Femur (tissue), 1 donor: Measurements from ENCODE around the gene TMEM271.

ENCODE experiments used
- DNase-seq: peaks from one replicate; pipeline ENCODE4 v3.0.0-alpha.2; 2017

The TMEM271 gene

DNA sequence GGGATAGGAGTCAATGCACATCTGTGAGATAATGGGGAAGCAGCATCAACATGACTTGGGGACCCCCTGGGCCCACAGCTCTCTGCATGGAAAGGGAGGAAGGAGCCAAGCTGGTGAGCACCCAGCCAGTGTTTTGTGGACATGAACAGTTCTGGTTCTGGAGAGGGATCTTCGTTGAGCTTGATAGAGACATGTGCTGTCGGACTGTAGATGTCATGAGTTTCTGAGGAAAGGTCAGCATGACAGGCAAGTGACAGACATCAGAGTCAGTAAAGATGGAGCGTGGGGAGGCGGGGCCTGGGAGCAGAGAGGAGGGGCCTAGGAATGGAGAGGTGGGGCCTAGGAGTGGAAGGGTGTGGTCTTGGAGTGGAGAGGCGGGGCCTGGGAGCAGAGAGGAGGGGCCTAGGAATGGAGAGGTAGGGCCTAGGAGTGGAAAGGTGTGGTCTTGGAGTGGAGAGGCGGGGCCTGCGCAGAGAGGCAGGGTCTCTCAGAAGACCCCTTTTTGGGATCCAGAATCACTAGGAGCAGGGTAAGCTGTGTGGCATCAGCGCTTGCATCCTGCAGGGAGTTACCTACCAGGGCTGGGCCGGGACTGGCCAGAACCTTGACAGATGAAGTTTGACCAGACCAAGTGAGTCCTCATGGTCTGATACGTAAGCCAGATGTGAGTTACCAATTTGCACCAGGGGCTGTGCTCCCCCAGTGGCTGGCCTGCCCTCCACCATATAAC, 43.3 kb downstream of the TMEM271 start:
- no peak for DNase-seq

DNA sequence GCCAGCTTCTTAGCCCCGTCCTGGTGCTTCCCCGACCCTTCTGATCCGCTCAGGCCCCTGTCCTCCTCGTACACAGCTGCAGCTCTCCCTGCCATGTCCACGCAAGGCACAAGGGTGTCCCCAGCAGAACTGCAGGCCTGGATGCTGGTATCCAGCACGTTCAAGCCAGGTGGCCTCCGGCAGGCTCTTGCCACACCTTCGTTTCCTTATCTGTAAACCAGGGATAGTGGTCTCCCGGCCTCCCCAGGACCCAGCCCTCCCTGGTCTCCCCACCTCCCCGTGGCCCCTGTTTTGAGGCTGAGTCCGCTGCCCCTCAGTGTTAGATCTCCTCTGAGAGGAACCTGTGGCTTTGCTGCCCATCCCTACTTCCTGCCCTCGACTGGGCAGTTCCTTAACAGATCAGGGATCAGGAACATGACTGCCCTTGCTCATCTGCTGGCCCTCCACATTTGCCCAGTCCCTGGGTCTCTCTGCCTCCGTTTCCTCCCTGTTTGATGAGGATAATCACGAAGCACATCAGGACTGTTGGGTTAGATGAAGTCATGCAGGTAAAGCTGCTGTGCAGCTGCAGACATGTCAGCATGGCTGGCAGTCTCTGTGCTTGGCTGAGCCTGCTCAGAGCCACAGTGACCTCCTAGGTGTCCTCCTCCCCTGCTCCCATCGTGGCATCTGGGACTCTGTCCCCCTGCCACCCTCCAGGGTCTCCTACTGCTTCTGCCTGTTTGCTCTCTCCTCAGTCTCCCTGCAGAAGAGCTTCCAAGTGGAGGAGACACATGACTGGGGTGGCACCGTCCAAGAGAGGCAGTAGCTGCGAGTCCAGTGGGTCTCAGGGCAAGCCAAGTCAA, 44.2 kb downstream of the TMEM271 start:
- no peak for DNase-seq

DNA sequence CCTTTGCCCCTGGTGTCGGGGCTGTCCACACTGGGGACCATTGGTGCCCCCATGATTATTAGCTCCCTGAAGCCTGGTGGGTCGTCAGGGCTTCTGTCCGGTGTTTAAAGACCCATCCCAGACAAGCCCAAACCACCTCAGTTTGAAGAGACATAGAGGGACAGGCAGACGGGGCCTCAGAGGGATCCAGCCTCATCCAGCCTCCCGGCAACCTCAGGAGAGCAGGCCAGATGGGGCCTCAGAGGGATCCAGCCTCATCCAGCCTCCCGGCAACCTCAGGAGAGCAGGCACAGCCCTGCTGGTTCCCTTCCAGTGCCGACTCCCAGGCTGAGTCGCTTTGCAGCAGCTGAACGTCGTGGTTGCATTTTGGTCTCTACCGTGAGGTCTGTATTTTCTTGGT, 45.0 kb downstream of the TMEM271 start:
- no peak for DNase-seq

DNA sequence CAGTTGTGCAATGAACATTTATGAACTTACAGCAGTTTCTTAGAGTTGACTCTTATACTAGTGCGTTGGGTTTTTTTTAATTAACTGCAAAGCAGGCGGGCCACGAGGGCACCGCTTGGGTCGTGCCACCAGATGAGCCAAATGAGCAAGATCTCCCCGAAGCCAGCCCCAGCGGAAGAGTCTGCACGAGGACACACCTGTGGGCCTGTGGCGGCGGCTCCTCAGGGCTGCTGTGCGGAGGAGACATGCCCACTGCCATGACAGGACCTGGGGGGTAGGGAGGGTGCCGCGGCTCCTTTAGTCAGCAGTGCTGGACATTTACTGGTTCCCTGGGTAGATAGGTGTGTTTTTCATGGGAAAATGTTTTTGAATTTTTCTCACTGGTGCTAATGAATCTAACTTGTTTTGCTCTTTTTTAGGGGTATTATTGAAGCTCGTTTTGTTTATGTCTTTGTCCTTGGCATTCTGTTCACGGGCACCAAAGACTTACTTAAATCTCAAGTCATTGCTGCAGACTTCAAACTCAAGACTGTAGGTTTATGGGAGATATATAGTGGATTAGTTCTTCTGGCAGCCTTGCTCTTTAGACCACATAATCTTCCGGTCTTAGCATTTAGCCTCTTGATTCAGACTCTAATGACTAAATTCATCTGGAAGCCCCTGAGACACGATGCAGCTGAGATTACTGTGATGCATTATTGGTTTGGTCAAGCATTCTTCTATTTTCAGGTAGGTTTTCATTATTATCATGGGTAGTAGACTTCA, 45.9 kb downstream of the TMEM271 start:
- no peak for DNase-seq

DNA sequence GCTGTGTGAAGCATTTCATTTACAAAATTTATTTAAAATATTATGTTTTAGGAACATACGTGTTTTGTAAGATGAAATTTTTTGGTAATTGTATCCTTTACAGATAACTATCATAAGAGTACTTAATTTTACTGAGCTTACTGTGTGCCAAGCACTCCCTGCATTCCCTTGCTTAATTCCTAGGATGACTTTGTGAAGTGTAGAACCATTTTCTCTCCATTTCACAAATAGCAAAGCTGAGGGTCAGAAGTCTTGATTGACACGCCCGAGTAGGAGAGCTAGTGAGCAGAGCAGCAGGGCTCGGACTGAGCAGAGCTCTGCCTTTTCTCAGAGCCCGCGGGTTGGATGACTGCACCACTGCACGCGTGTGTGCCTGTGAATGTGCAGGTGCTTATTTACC, 46.5 kb downstream of the TMEM271 start:
- no peak for DNase-seq

DNA sequence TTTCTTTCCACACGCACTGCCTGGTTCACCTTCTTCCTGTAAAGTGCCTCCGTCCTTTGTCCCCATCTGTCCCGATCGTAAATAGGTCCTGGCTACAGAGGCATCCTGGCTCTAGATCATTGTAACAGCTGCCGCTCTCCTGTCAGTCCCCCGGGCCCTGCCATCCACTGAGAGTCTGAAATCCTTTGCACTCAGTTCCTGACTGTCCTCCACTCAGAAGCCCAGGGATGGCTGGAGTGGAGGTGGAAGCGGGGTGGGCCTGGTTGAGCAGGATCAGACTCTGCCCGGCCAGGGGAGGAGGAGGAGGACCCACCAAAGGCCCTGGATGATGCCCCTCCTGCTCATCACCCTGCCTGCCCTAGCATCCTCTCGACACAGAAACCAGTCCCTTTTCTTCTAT, 47.3 kb downstream of the TMEM271 start:
- DNase-seq = no peak

DNA sequence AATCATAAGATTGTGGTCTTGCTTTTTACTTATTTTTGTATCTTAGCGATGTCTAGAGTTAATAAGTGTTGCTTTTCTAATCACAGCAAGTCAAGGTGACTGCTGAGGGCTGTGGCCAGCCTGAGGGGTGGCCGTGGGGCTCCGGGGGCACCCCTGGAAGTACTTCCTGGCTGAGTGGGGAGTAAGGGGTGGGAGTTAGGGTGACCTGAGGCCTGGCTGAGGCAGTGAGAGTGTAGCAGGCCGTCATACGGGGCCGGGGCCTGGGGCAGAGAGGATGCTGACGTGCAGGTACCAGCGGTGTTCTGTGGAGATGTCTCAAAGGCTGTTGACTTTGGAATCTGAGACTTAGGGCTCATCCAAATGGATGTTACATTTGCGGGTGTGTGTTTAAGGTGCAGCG, 47.8 kb downstream of the TMEM271 start:
- no peak for DNase-seq

DNA sequence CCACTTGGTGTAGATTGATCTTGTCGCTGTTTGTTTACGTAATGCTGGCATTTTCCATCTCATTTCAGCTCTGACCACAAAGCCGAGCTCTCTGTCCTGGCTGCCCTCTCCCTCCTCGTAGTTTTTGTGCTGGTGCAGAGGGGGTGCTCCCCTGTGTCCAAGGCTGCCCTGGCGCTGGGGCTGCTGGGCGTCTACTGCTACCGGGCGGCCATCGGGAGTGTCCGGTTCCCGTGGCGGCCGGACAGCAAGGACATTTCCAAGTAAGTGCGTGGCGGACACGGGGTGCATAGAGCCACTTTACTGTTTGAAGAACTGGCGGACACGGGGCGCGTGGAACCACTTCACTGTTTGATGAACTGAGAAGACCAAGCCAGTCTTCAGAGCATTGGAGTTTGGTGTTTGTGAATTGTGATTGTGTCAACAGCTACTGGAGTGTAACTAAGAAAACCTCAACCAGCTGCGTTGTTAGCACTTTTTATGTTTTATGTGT, 49.1 kb downstream of the TMEM271 start:
- DNase-seq = no peak

DNA sequence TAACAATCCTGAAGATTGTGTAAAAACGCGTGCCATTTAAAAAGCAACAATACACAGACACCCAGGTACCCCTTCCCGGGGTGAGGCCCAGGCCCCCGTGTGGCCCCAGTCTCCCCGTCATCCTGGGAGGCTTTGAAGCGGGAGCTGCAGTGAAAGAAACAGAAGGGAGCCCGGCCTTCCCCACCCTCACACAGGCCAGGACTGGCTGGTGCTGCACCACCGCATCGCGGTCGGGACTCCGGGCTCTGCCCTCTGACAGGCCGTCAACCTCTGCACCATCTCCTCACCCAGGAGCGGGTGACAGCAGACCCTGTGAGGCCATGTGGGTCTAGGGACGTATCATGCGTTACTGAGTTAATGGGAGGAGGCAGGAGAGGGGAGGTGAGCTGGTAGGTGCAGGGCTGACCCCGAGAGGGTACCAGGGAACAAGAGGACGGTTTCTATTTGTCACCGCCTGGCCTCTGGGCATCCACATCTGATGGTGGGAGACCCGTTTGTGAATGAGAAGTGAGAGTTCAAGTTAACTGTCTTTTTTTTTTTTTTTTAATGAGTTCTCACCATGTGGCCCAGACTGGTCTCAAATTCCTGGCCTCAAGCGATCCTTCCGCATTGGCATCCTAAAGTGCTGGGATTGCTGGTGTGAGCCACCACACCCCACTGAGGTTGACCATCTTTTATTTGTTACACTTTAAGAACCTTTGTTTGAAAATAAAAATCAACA, 49.7 kb downstream of the TMEM271 start:
- no peak for DNase-seq

DNA sequence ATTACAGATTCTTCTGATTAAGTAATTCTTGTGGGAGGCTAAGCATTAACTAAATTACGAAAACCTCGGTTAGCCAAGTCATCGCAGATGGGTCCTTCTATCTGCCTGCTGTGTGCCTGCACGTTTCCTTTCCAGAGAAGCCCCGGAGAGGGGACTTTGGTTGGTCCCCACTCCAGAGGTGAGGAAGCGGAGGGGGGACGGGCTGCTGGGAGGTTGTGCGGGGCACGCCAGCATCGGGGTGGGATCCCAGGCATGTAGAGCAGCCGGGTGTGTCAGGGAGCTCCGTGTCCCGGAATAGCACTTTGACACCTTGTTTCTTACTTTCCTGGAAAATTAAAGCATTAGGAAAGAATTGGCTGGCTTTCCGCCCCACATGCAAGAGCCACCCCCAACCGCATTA, 50.4 kb downstream of the TMEM271 start:
- no peak for DNase-seq

DNA sequence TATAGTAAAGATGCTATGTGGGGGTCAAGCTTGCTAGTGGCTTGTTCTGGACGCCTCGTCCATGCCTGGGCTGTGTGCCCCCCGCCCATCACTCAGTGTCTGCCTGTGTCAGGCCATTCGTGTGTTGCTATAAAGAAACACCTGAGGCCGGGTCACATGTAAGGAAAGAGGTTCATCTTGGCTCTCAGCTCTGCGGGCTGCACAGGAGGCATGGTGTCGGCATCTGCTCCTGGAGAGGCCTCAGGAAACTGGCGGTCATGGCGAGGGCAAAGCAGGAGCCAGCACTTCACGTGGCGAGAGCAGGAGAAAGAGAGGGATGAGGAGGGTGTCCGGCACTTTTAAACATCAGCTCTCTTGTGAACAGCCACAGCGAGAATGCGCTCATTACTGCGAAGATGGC, 51.9 kb downstream of the TMEM271 start:
- DNase-seq = no peak
